CD14-positive monocyte (primary cell): ENCODE results near the gene PCBP3. TPM values are rescaled to one million over a fixed set of nuclear protein-coding genes. Genes with fewer than 3 reads are reported as not detected.

ENCODE experiments used
- DNase-seq, 3 donors: peaks; one replicate each; pipeline ENCODE4 v3.0.0-alpha.2; 2011 to 2022
- H2AFZ ChIP-seq: 2 replicates; pipeline ENCODE4 v1.6.0; 2012; ENCODE audit warnings: mild to moderate bottlenecking, low read depth, low read length, inconsistent platforms; ENCODE audit not compliant: insufficient read depth, poor library complexity, severe bottlenecking
- H3K27ac ChIP-seq, 2 donors: 1 replicate in 1 of 2; 2 replicates in 1 of 2; pipeline ENCODE4 v1.5.1; 2012 to 2013; ENCODE audit warnings: low read length in 2 of 2, control low read depth in 1 of 2, inconsistent platforms in 1 of 2, low read depth in 1 of 2, mild to moderate bottlenecking in 1 of 2
- H3K27me3 ChIP-seq, 2 donors: one replicate each; pipeline versions ENCODE4 v1.6.0 to v1.6.1; 2011 to 2013; ENCODE audit warnings: low read length in 2 of 2; ENCODE audit not compliant: control insufficient read depth in 2 of 2, insufficient read depth in 2 of 2
- H3K36me3 ChIP-seq, 2 donors: replicated peaks in 1 of 2; 1 replicate in 1 of 2; 2 replicates in 1 of 2; pipeline versions ENCODE4 v1.5.1 to v1.6.1; 2012 to 2013; ENCODE audit warnings: low read length in 2 of 2, control low read depth in 1 of 2, inconsistent platforms in 1 of 2, mild to moderate bottlenecking in 1 of 2; ENCODE audit not compliant: insufficient read depth in 2 of 2, control insufficient read depth in 1 of 2
- H3K4me1 ChIP-seq, 2 donors: 1 replicate in 1 of 2; 2 replicates in 1 of 2; pipeline versions ENCODE4 v1.5.1 to v1.6.1; 2012 to 2013; ENCODE audit warnings: low read length in 2 of 2, control low read depth in 1 of 2, inconsistent platforms in 1 of 2, mild to moderate bottlenecking in 1 of 2, moderate library complexity in 1 of 2; ENCODE audit not compliant: insufficient read depth in 2 of 2, control insufficient read depth in 1 of 2
- H3K4me2 ChIP-seq: replicated peaks from 2 replicates; pipeline ENCODE3; 2012; ENCODE audit warnings: low read length, moderate library complexity, mild to moderate bottlenecking; ENCODE audit not compliant: poor library complexity, severe bottlenecking; ENCODE audit errors: extremely low read depth
- H3K4me3 ChIP-seq, 3 experiments: fragments of 200-600 bp in 1 of 3; sonication (generic) in 1 of 3; replicated peaks in 1 of 3; 1 replicate in 2 of 3; 2 replicates in 1 of 3; pipeline ENCODE4 v1.5.1; 2011 to 2013; ENCODE audit warnings: low read length in 3 of 3, mild to moderate bottlenecking in 3 of 3, control low read depth in 2 of 3, low read depth in 2 of 3, inconsistent platforms in 1 of 3, moderate library complexity in 1 of 3
- H3K79me2 ChIP-seq: 2 replicates; pipeline ENCODE4 v1.6.0; 2012; ENCODE audit warnings: mild to moderate bottlenecking, control low read depth, inconsistent platforms, low read length, moderate library complexity; ENCODE audit not compliant: insufficient read depth
- H3K9ac ChIP-seq: 2 replicates; pipeline ENCODE4 v1.6.0; 2017; ENCODE audit warnings: low read length, mild to moderate bottlenecking; ENCODE audit not compliant: insufficient read depth, poor library complexity, severe bottlenecking
- H3K9me3 ChIP-seq, 2 donors: replicated peaks in 1 of 2; 1 replicate in 1 of 2; 2 replicates in 1 of 2; pipeline versions ENCODE4 v1.5.1 to v1.6.1; 2012 to 2013; ENCODE audit warnings: low read length in 2 of 2, control low read depth in 1 of 2; ENCODE audit not compliant: control insufficient read depth in 1 of 2, insufficient read depth in 1 of 2
- H4K20me1 ChIP-seq: 2 replicates; pipeline ENCODE4 v1.6.0; 2012; ENCODE audit warnings: mild to moderate bottlenecking, low read length, control low read depth, moderate library complexity; ENCODE audit not compliant: insufficient read depth
- H3K27ac Mint-ChIP-seq, 7 donors: one replicate each; pipeline ENCODE4 v1.8.0; 2020; ENCODE audit warnings: mild to moderate bottlenecking in 7 of 7, mixed read lengths in 7 of 7, moderate library complexity in 6 of 7, inconsistent platforms in 2 of 7
- H3K27me3 Mint-ChIP-seq, 3 donors: one replicate each; pipeline ENCODE4 v1.8.0; 2021 to 2022; ENCODE audit warnings: low read depth in 3 of 3, mild to moderate bottlenecking in 3 of 3, mixed read lengths in 3 of 3, moderate library complexity in 3 of 3, inconsistent platforms in 1 of 3
- H3K36me3 Mint-ChIP-seq, 2 donors: one replicate each; pipeline ENCODE4 v1.8.0; 2020; ENCODE audit warnings: mixed read lengths in 2 of 2, inconsistent platforms in 1 of 2, mild to moderate bottlenecking in 1 of 2
- H3K4me1 Mint-ChIP-seq: one replicate; pipeline ENCODE4 v1.8.0; 2020; ENCODE audit warnings: mild to moderate bottlenecking, mixed read lengths
- H3K4me3 Mint-ChIP-seq, 2 donors: one replicate each; pipeline ENCODE4 v1.8.0; 2020; ENCODE audit warnings: mild to moderate bottlenecking in 2 of 2, mixed read lengths in 2 of 2, moderate library complexity in 1 of 2
- H3K9me3 Mint-ChIP-seq, 7 donors: one replicate each; pipeline ENCODE4 v1.8.0; 2020 to 2022; ENCODE audit warnings: mixed read lengths in 7 of 7, mild to moderate bottlenecking in 6 of 7, moderate library complexity in 6 of 7, inconsistent platforms in 2 of 7
- WGBS: methylation state at CpG from one replicate; pipeline ENCODE4 v1.1.5; 2013; ENCODE audit warnings: missing lambda C conversion rate; ENCODE audit not compliant: insufficient coverage; 5-methylcytosine and 5-hydroxymethylcytosine counted together
- intact Hi-C, 2 donors: fragments of 100-400 bp; cut with micrococcal nuclease; formaldehyde crosslinking; loops; one replicate each; pipeline versions ENCODE4 v1.15.0 to v1.15.1; 2023
- polyA plus RNA-seq, 3 donors: library from polyadenylated mRNA; depleted of rRNA in 1 of 3; unstranded in 2 of 3; stranded (reverse) in 1 of 3; fragments of 300-500 nt in 2 of 3; fragments of >200 nt in 1 of 3; fragmentation: Illumina TruSeq in 2 of 3; gene quantifications; 1 replicate in 2 of 3; 2 replicates in 1 of 3; pipeline ENCODE4 v1.2.3, GENCODE V29; 2012 to 2021
- TF ChIP-seq, protein P1 (sequence below): fragments of 200-600 bp; IDR thresholded peaks from one replicate; pipeline ENCODE4 v1.8.0; 2022; ENCODE audit warnings: antibody characterized with exemption, mild to moderate bottlenecking

Gene PCBP3
- polyA plus RNA-seq, 3 donors: 0.34 to 0.49 TPM; not detected in 1

DNA sequence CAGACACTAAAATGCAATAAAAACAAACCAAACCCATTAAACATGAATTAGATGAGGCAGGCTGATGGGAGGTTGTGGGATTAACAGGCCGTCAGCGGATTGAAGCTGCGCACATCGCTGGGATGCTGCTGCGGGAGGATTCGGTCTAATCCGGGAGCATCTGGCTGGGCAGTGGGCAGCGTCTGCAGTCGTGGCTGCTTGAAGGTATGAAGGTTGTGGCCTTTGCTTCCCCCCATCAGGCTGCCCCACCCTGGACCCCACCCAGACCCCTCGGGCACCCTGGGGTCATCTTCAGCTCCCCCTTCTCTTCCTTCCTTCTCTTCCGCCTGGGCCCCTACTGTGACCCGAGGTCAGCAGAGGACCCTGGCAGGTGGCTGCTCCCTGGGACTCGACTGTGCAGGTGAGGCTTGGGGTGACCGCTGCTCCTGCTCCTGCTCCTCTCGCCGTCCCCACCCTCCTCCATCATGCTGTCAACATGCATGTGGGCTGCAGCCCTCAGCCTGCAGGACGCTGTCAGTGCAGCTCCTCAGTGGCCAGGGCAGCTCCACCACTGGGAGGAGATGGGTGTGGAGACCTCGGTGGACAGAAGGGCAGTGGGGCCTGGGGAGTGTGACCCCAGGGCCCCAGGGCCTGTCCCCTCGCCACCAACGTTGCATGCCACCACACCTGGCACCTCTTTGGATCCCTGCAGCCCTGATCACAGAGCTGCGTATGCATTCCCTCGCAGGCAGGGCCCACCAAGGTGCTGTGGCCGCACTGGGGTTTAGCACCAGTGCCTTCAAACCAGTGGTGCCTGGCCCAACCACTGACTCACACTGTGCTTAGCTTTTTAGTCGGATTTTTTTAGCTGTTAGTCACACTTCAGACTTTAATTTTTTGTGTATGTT is 225.8 kb downstream of the PCBP3 start:
- Histone ChIP-seq H3K9me3 (no peaks in the 10 kb centered on the region), H4K20me1 (no peaks in the 10 kb centered on the region), H2AFZ (no peak overlapping the region), H3K27ac (no peak overlapping the region), H3K9ac (no peak overlapping the region), H3K4me1 (no peaks in the 10 kb centered on the region), H3K4me3 (no peak overlapping the region), H3K36me3 (no peaks in the 10 kb centered on the region), H3K4me2 (no peak overlapping the region), H3K79me2 (no peaks in the 10 kb centered on the region), H3K27me3 (no peaks in the 10 kb centered on the region)
- Mint-ChIP-seq H3K4me3 (no peak overlapping the region), H3K36me3 (no peaks in the 10 kb centered on the region), H3K27ac (no peak overlapping the region), H3K4me1 (no peaks in the 10 kb centered on the region), H3K27me3 (peaks cover 0 to 3% (median 0%) of the 10 kb centered on the region in 3 donors), H3K9me3 (peaks cover 0 to 3% (median 0%) of the 10 kb centered on the region in 7 donors)
- TF ChIP-seq, protein P1, sequence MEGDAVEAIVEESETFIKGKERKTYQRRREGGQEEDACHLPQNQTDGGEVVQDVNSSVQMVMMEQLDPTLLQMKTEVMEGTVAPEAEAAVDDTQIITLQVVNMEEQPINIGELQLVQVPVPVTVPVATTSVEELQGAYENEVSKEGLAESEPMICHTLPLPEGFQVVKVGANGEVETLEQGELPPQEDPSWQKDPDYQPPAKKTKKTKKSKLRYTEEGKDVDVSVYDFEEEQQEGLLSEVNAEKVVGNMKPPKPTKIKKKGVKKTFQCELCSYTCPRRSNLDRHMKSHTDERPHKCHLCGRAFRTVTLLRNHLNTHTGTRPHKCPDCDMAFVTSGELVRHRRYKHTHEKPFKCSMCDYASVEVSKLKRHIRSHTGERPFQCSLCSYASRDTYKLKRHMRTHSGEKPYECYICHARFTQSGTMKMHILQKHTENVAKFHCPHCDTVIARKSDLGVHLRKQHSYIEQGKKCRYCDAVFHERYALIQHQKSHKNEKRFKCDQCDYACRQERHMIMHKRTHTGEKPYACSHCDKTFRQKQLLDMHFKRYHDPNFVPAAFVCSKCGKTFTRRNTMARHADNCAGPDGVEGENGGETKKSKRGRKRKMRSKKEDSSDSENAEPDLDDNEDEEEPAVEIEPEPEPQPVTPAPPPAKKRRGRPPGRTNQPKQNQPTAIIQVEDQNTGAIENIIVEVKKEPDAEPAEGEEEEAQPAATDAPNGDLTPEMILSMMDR: no peak
- WGBS: 91% methylated on average over 11 of the region's 24 CpGs
- no peak for DNase-seq
- intact Hi-C loops: no loop called here

DNA sequence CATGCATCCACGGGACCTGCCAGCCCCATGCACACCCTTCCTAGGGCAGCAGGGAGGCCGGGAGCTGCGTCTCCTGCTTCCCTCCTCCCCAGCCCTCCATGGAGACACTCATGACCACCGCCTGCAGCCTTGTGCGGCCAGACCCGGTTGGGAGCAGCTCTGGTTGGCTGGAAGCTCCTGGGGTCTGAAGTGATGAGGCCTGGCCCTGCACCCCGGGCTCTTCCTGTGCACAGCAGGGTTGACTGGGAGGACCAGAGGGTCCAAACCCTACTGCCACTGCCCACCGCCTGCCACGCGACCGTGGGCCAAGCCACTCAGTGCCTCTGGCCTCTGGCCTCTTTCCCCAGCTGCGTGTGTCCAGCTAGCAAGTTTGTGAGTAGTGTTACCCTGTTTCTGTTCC is 226.9 kb downstream of the PCBP3 start:
- TF ChIP-seq, protein P1: no peak
- H4K20me1 ChIP-seq: no peaks in the 10 kb centered on the region
- H3K9ac ChIP-seq: no peak overlapping the region
- H3K4me1 Mint-ChIP-seq: no peaks in the 10 kb centered on the region
- peaks cover 2 to 4% (median 3%) of the 10 kb centered on the region in 3 donors for H3K27me3 Mint-ChIP-seq
- H3K27ac Mint-ChIP-seq: no peak overlapping the region
- H2AFZ ChIP-seq: no peak overlapping the region
- intact Hi-C loops: no loop called here
- no peak for DNase-seq
- H3K4me2 ChIP-seq: no peak overlapping the region
- H3K9me3 ChIP-seq: no peaks in the 10 kb centered on the region
- H3K27me3 ChIP-seq: no peaks in the 10 kb centered on the region
- no peaks in the 10 kb centered on the region for H3K36me3 ChIP-seq
- no peaks in the 10 kb centered on the region for H3K4me1 ChIP-seq
- H3K36me3 Mint-ChIP-seq: no peaks in the 10 kb centered on the region
- H3K79me2 ChIP-seq: no peaks in the 10 kb centered on the region
- no peak overlapping the region for H3K4me3 Mint-ChIP-seq
- H3K4me3 ChIP-seq: no peak overlapping the region
- WGBS: 93% methylated on average over 7 of the region's 12 CpGs
- no peak overlapping the region for H3K27ac ChIP-seq
- H3K9me3 Mint-ChIP-seq: peaks cover 0 to 3% (median 0%) of the 10 kb centered on the region in 7 donors
